ENCODE results near the gene CNIH1.

DNA sequence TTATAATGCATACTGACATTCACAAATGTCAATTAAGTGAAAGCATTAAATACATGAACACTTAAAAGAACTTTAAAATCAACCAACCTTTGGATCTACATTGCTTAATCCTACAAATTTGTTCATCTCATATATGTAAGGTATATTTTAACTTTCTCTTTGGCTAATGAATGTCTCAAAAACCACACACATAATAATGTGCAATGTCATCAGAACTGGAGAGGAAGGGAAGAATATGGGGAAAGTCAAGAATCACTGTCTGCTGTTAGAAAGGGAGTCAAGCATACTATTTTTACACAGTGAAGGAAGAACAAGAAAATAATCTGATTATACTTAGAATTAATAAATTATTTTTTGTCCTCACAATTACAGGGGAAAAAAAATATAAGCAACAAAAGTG, 42.7 kb upstream of the CNIH1 start:
- TF ChIP-seq, protein P1, sequence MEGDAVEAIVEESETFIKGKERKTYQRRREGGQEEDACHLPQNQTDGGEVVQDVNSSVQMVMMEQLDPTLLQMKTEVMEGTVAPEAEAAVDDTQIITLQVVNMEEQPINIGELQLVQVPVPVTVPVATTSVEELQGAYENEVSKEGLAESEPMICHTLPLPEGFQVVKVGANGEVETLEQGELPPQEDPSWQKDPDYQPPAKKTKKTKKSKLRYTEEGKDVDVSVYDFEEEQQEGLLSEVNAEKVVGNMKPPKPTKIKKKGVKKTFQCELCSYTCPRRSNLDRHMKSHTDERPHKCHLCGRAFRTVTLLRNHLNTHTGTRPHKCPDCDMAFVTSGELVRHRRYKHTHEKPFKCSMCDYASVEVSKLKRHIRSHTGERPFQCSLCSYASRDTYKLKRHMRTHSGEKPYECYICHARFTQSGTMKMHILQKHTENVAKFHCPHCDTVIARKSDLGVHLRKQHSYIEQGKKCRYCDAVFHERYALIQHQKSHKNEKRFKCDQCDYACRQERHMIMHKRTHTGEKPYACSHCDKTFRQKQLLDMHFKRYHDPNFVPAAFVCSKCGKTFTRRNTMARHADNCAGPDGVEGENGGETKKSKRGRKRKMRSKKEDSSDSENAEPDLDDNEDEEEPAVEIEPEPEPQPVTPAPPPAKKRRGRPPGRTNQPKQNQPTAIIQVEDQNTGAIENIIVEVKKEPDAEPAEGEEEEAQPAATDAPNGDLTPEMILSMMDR (IDR thresholded peaks at IDR 0.05 in 2 of 3, conservative IDR thresholded peaks at IDR 0.05 in 1 of 3; ENCODE audit: borderline replicate concordance in 1 of 3, insufficient read depth in 1 of 3, low read depth in 2 of 3, low read length in 2 of 3) = no peak
- TF ChIP-seq, protein P2, sequence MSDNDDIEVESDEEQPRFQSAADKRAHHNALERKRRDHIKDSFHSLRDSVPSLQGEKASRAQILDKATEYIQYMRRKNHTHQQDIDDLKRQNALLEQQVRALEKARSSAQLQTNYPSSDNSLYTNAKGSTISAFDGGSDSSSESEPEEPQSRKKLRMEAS (IDR thresholded peaks at IDR 0.05) = no peak
- no peak for TF ChIP-seq JUND (IDR thresholded peaks at IDR 0.05)
- no peak for TF ChIP-seq POLR2AphosphoS5 (IDR thresholded peaks at IDR 0.05; ENCODE audit: low read depth, low read length)
